Mesothelial cell of epicardium (in vitro differentiated cells): ENCODE measurements around the gene SYNE2. TPM values are rescaled to one million over a fixed set of nuclear protein-coding genes. Genes with fewer than 3 reads are reported as not detected.

Experiments
- DNase-seq, 2 experiments: peaks; one replicate each; pipeline ENCODE4 v3.0.0; 2021; ENCODE audit warnings: low spot score in 2 of 2; ENCODE audit not compliant: unreplicated experiment in 2 of 2
- H3K27ac Mint-ChIP-seq: 2 replicates; pipeline ENCODE4 v1.8.0; 2021; ENCODE audit warnings: mixed read lengths
- H3K27me3 Mint-ChIP-seq: 2 replicates; pipeline ENCODE4 v1.8.0; 2021; ENCODE audit warnings: low read depth, mixed read lengths
- H3K36me3 Mint-ChIP-seq: 2 replicates; pipeline ENCODE4 v1.8.0; 2021; ENCODE audit warnings: mixed read lengths
- H3K4me1 Mint-ChIP-seq: 2 replicates; pipeline ENCODE4 v1.8.0; 2021; ENCODE audit warnings: mixed read lengths
- H3K4me3 Mint-ChIP-seq: 2 replicates; pipeline ENCODE4 v1.8.0; 2021; ENCODE audit warnings: mild to moderate bottlenecking, moderate library complexity, mixed read lengths
- H3K9me3 Mint-ChIP-seq: 2 replicates; pipeline ENCODE4 v1.8.0; 2021; ENCODE audit warnings: mixed read lengths
- CTCF ChIP-seq: fragments of 200-600 bp; sonication (generic); IDR thresholded peaks from one replicate; pipeline ENCODE4 v1.5.0; 2021; ENCODE audit warnings: antibody characterized with exemption; ENCODE audit not compliant: unreplicated experiment
- total RNA-seq: library from RNA; stranded (reverse); gene quantifications from 3 replicates; pipeline ENCODE4 v1.2.1, GENCODE V29; 2021

Gene SYNE2
- total RNA-seq, 1 donor from 2014 or later, result 87.1 TPM

- Mint-ChIP-seq H3K9me3 (no peaks in the 10 kb centered on the region), H3K27ac (no peak overlapping the region), H3K36me3 (peaks cover 6% of the 10 kb centered on the region), H3K4me3 (no peak overlapping the region), H3K27me3 (no peaks in the 10 kb centered on the region), H3K4me1 (peaks cover 52% of the 10 kb centered on the region)
- TF ChIP-seq CTCF, result no peak
- DNase-seq, result no peak
These were observed 349.9 kb downstream of the SYNE2 start for GRCh38 chr14:64202716-64203115.

DNA sequence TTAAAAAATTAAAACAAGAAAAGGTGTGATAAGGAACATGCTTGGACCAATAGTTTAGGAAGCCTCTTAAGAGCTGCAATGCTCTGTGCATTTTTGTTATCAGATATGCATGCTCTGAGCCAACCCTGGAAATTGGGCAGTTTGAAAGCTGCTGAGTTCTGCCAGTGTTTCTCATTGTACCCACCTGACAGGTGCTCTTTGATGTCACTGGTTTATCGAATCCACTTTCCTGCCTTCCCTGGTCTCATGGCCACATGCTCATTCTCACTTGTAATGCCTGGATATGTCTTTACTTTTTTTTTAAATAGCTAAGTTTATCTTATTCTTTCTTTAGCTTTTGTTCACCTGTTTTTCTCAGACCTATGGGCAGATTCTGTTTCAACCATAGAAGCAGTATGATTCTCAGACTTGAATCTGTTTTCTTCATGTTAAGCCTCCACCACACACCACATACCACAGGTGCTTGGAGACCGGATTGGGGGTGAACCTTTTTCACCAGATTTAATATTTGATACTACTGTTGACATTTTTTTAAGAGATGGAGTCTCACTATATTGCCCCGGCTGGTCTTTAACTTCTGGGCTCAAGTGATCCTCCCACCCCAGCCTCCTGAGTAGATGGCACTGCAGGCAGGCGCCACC, 350.7 kb downstream of the SYNE2 start:
- peak overlapping the region; percentile 4 for H3K27ac Mint-ChIP-seq
- H3K4me1 Mint-ChIP-seq, result peaks cover 48% of the 10 kb centered on the region
- no peak for DNase-seq
- no peak for TF ChIP-seq CTCF
- no peaks in the 10 kb centered on the region for H3K9me3 Mint-ChIP-seq
- no peaks in the 10 kb centered on the region for H3K27me3 Mint-ChIP-seq
- H3K36me3 Mint-ChIP-seq, result peaks cover 6% of the 10 kb centered on the region
- H3K4me3 Mint-ChIP-seq, result no peak overlapping the region

GRCh38 chr14:64208261-64208660, 355.5 kb downstream of the SYNE2 start:
- peaks cover 29% of the 10 kb centered on the region for H3K4me1 Mint-ChIP-seq
- H3K36me3 Mint-ChIP-seq, result peaks cover 15% of the 10 kb centered on the region
- DNase-seq, result no peak
- no peak overlapping the region for H3K27ac Mint-ChIP-seq
- no peaks in the 10 kb centered on the region for H3K27me3 Mint-ChIP-seq
- H3K4me3 Mint-ChIP-seq, result no peak overlapping the region
- no peaks in the 10 kb centered on the region for H3K9me3 Mint-ChIP-seq
- TF ChIP-seq CTCF, result no peak

GRCh38 chr14:64208981-64209380, 356.2 kb downstream of the SYNE2 start:
- Mint-ChIP-seq H3K4me1 (peaks cover 30% of the 10 kb centered on the region), H3K9me3 (no peaks in the 10 kb centered on the region), H3K27me3 (no peaks in the 10 kb centered on the region), H3K4me3 (no peak overlapping the region), H3K36me3 (peaks cover 15% of the 10 kb centered on the region), H3K27ac (no peak overlapping the region)
- no peak for TF ChIP-seq CTCF
- DNase-seq, result no peak

GRCh38 chr14:64209444-64210131, 356.8 kb downstream of the SYNE2 start:
- no peak for TF ChIP-seq CTCF
- Mint-ChIP-seq H3K9me3 (no peaks in the 10 kb centered on the region), H3K4me1 (peaks cover 27% of the 10 kb centered on the region), H3K4me3 (no peak overlapping the region), H3K36me3 (peaks cover 15% of the 10 kb centered on the region), H3K27me3 (no peaks in the 10 kb centered on the region), H3K27ac (no peak overlapping the region)
- no peak for DNase-seq
